Prostate gland (tissue), 2 donors: Measurements from ENCODE around the gene GRIN3B. TPM values are rescaled to one million over a fixed set of nuclear protein-coding genes. Genes with fewer than 3 reads are reported as not detected.
A peak's percentile ranks its signal among the peaks of the same experiment; 100 is the strongest.

Experiments used
- DNase-seq: peaks from one replicate; pipeline ENCODE4 v3.0.0-alpha.2; 2019; ENCODE audit warnings: low spot score
- H3K27ac ChIP-seq, 2 donors: fragments of 200-600 bp; sonication (generic); 2 replicates each; pipeline ENCODE4 v1.5.1; 2017 to 2019
- H3K27me3 ChIP-seq: fragments of 200-600 bp; sonication (generic); replicated peaks from 2 replicates; pipeline ENCODE4 v1.5.1; 2019; ENCODE audit not compliant: insufficient read depth
- H3K36me3 ChIP-seq, 2 donors: fragments of 200-600 bp; sonication (generic); 1 replicate in 1 of 2; 2 replicates in 1 of 2; pipeline versions ENCODE4 v1.5.1 to v1.8.1; 2017 to 2019
- H3K4me1 ChIP-seq: fragments of 200-600 bp; sonication (generic); replicated peaks from 2 replicates; pipeline ENCODE4 v1.5.1; 2019
- H3K4me3 ChIP-seq, 2 donors: fragments of 200-600 bp; sonication (generic); 2 replicates each; pipeline ENCODE4 v1.5.1; 2017 to 2019
- H3K9me3 ChIP-seq: fragments of 200-600 bp; sonication (generic); 2 replicates; pipeline ENCODE4 v1.5.1; 2017
- POLR2A ChIP-seq: fragments of 450-650 bp; IDR thresholded peaks from one replicate; pipeline ENCODE4 v1.6.1; 2016; ENCODE audit warnings: antibody characterized with exemption, mild to moderate bottlenecking
- POLR2AphosphoS5 ChIP-seq: sonication (generic); formaldehyde crosslinking; IDR thresholded peaks from one replicate; pipeline ENCODE4 v1.6.1; 2017; ENCODE audit warnings: antibody characterized with exemption
- WGBS: methylation state at CpG from one replicate; pipeline ENCODE4 v1.1.5; 2018; 5-methylcytosine and 5-hydroxymethylcytosine counted together
- intact Hi-C: fragments of 100-400 bp; cut with DNase I; formaldehyde crosslinking; loops from one replicate; pipeline ENCODE4 v1.14.2; 2022
- total RNA-seq, 2 donors: library from RNA; depleted of rRNA; stranded (reverse); fragments of >200 nt; gene quantifications; one replicate each; pipeline ENCODE4 v1.1.0, GENCODE V29; 2016
- TF ChIP-seq, protein P1 (sequence below), 4 experiments: fragments of 200-600 bp in 2 of 4; fragments of 450-650 bp in 2 of 4; sonication (generic) in 2 of 4; IDR thresholded peaks; 1 replicate in 3 of 4; 2 replicates in 1 of 4; pipeline ENCODE4 v1.5.1; 2016 to 2019; ENCODE audit warnings: antibody characterized with exemption in 4 of 4, mild to moderate bottlenecking in 2 of 4, moderate library complexity in 2 of 4

GRIN3B gene
- total RNA-seq, 2 donors from 2014 or later: 0.34 TPM; not detected in 1

DNA sequence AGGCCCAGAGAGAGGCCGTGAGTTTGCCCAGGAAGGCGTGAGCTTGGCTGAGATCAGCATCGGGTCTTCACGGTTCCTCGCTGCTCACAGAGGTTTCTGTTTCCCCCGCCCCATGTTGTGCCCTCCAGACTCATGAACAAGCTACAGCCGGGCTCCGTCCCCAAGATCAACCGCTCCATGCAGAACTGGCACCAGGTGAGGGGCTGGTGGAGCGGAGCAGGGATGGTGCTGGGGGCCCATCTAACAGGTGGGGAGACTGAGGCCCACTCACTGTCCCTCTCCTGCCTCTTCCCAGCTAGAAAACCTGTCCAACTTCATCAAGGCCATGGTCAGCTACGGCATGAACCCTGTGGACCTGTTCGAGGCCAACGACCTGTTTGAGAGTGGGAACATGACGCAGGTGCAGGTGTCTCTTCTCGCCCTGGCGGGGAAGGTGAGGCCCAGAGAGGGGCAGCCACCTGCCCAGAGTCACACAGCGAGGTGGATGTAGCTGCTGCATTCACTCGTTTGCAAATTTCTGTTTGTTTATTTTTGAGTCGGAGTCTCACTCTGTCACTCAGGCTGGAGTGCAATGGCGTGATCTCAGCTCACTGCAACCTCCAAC lies 32.1 kb downstream of the GRIN3B start:
- peaks cover 2 to 13% of the 10 kb centered on the region in 2 donors for H3K36me3 ChIP-seq
- H3K27ac ChIP-seq: no peak overlapping the region
- no peak for DNase-seq
- TF ChIP-seq, protein P1, sequence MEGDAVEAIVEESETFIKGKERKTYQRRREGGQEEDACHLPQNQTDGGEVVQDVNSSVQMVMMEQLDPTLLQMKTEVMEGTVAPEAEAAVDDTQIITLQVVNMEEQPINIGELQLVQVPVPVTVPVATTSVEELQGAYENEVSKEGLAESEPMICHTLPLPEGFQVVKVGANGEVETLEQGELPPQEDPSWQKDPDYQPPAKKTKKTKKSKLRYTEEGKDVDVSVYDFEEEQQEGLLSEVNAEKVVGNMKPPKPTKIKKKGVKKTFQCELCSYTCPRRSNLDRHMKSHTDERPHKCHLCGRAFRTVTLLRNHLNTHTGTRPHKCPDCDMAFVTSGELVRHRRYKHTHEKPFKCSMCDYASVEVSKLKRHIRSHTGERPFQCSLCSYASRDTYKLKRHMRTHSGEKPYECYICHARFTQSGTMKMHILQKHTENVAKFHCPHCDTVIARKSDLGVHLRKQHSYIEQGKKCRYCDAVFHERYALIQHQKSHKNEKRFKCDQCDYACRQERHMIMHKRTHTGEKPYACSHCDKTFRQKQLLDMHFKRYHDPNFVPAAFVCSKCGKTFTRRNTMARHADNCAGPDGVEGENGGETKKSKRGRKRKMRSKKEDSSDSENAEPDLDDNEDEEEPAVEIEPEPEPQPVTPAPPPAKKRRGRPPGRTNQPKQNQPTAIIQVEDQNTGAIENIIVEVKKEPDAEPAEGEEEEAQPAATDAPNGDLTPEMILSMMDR (IDR thresholded peaks at IDR 0.05): no peak
- no peak for TF ChIP-seq POLR2AphosphoS5
- no peak for TF ChIP-seq POLR2A
- WGBS: 83% methylated on average over 20 of the region's 20 CpGs
- H3K4me1 ChIP-seq: peaks cover 2% of the 10 kb centered on the region
- intact Hi-C loops: loop anchor here (10.0 kb wide), 1 partner anchor 212 kb away; the partner anchor contains the start of genes ATP5F1D and MIDN
- H3K4me3 ChIP-seq: no peak overlapping the region
- no peaks in the 10 kb centered on the region for H3K9me3 ChIP-seq
- H3K27me3 ChIP-seq: no peaks in the 10 kb centered on the region

DNA sequence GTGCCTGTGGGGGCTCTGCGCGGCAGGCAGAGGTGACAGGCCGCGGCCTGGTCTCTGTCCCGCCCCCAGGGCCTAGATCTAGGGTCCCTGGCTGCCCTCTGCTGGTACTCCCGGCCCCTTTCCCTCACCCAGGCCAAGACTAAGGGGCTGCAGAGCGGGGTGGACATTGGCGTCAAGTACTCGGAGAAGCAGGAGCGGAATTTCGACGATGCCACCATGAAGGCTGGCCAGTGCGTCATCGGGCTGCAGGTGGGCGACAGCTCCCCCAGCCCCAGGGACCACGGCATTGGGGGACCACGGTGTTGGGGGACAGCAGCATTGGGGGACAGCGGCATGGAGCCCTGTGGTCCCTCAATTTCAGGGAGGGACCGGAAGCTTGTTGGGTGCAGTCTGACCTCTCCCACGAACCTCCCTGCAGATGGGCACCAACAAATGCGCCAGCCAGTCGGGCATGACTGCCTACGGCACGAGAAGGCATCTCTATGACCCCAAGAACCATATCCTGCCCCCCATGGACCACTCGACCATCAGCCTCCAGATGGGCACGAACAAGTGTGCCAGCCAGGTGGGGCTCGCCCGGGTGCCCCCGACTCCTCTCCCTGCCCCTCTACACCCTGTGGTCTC lies 35.9 kb downstream of the GRIN3B start:
- H3K4me1 ChIP-seq: peaks cover 3% of the 10 kb centered on the region
- H3K27me3 ChIP-seq: no peaks in the 10 kb centered on the region
- no peak overlapping the region for H3K4me3 ChIP-seq
- TF ChIP-seq, protein P1 (IDR thresholded peaks at IDR 0.05): no peak
- no peak for TF ChIP-seq POLR2AphosphoS5
- no peak for TF ChIP-seq POLR2A
- DNase-seq: no peak
- intact Hi-C loops: loop anchor here (10.0 kb wide), 1 partner anchor 209 kb away; the partner anchor contains the start of genes ATP5F1D and MIDN
- 85% methylated on average over 29 of the region's 29 CpGs for WGBS
- peaks cover 2 to 13% of the 10 kb centered on the region in 2 donors for H3K36me3 ChIP-seq
- H3K9me3 ChIP-seq: no peaks in the 10 kb centered on the region
- H3K27ac ChIP-seq: no peak overlapping the region

DNA sequence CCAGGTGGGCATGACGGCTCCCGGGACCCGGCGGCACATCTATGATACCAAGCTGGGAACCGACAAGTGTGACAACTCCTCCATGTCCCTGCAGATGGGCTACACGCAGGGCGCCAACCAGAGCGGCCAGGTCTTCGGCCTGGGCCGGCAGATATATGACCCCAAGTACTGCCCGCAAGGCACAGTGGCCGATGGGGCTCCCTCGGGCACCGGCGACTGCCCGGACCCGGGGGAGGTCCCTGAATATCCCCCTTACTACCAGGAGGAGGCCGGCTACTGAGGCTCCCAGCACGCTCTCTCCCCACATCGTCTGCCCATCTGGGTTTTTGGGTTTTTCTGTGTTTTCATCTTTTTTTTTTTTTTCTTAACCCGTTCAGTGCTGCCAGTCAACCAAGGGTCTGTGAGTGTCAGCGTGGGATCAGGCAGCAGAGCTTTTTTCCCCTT lies 37.4 kb downstream of the GRIN3B start:
- peaks cover 3% of the 10 kb centered on the region for H3K4me1 ChIP-seq
- no peak overlapping the region for H3K27ac ChIP-seq
- TF ChIP-seq POLR2AphosphoS5: no peak
- no peak for TF ChIP-seq POLR2A
- WGBS: 65% methylated on average over 22 of the region's 22 CpGs
- intact Hi-C loops: loop anchor here (10.0 kb wide), 1 partner anchor 207 kb away; the partner anchor contains the start of genes ATP5F1D and MIDN
- H3K9me3 ChIP-seq: no peaks in the 10 kb centered on the region
- no peak for DNase-seq
- H3K36me3 ChIP-seq: peaks cover 2 to 8% of the 10 kb centered on the region in 2 donors
- H3K4me3 ChIP-seq: no peak overlapping the region
- no peaks in the 10 kb centered on the region for H3K27me3 ChIP-seq

DNA sequence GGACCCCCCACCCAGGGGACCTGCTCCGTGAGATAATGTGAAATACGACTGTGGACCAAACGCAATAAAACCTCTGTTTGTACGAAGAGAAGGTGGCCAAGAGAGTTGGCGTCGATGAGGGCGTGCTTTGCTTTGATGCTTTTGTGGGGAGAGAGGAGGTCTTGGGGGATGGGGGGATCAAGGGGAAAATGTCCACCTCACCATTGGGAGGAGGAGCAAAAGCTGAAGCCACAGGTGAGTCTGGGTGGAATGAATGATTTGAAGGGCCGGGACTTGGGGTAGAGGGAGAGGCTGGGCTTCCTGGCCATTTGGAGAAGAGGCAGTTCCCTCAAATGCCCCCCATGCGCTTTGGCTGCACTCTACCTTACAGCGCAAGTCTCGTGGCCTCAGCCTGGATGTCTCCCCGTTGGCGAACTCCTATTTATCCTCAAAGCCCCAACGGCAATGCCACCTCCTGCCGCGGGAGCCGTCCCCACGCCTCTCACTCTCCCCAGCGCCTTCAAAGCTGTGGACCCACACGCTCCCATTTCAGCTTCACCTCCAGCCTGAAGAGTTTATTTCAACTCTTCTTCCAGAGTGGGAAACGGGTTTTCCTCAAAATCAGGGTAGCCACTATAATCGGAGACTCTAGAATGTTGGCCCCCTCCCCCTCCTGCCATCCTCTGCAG lies 38.9 kb downstream of the GRIN3B start:
- Histone ChIP-seq H3K4me3 (no peak overlapping the region), H3K9me3 (no peaks in the 10 kb centered on the region), H3K4me1 (peaks cover 3% of the 10 kb centered on the region), H3K36me3 (no peaks in the 10 kb centered on the region), H3K27me3 (no peaks in the 10 kb centered on the region), H3K27ac (peak overlapping the region in 1 of 2 donors; percentile 6)
- WGBS: 57% methylated on average over 22 of the region's 22 CpGs
- TF ChIP-seq POLR2A (no peak), POLR2AphosphoS5 (no peak)
- TF ChIP-seq, protein P1 (IDR thresholded peaks at IDR 0.05): no peak
- intact Hi-C loops: loop anchor here (10.0 kb wide), 1 partner anchor 206 kb away; the partner anchor contains the start of genes ATP5F1D and MIDN
- no peak for DNase-seq
